GM12873 (cell line): ENCODE data around the gene KCTD3.

Source experiments
- TF ChIP-seq, protein P1 (sequence below): IDR thresholded peaks from 2 replicates; pipeline ENCODE4 v1.5.1; 2012; ENCODE audit warnings: low read depth, mild to moderate bottlenecking, moderate library complexity, low read length, control low read depth; ENCODE audit not compliant: insufficient read depth; ENCODE audit errors: missing control alignments

KCTD3 gene

DNA sequence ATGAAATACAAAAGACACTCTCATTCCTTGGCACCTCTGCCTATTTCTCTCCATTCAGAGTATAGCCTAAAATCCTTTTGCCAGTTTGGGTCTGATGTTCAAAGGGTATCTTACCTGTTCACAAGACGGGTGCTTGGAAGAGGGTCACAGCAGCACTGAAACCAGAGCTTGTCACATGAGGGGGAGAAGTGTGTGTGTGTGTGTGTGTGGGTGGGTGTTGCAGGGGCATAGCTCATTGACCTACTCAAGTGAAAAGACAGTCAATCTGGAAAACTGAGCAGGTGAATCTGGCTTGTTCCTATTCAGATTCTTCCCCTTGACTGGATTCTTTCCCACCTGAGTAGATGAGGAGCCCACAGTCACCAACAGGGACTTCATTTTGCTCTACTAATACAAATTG lies 63.9 kb downstream of the KCTD3 start:
- TF ChIP-seq, protein P1, sequence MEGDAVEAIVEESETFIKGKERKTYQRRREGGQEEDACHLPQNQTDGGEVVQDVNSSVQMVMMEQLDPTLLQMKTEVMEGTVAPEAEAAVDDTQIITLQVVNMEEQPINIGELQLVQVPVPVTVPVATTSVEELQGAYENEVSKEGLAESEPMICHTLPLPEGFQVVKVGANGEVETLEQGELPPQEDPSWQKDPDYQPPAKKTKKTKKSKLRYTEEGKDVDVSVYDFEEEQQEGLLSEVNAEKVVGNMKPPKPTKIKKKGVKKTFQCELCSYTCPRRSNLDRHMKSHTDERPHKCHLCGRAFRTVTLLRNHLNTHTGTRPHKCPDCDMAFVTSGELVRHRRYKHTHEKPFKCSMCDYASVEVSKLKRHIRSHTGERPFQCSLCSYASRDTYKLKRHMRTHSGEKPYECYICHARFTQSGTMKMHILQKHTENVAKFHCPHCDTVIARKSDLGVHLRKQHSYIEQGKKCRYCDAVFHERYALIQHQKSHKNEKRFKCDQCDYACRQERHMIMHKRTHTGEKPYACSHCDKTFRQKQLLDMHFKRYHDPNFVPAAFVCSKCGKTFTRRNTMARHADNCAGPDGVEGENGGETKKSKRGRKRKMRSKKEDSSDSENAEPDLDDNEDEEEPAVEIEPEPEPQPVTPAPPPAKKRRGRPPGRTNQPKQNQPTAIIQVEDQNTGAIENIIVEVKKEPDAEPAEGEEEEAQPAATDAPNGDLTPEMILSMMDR = no peak

DNA sequence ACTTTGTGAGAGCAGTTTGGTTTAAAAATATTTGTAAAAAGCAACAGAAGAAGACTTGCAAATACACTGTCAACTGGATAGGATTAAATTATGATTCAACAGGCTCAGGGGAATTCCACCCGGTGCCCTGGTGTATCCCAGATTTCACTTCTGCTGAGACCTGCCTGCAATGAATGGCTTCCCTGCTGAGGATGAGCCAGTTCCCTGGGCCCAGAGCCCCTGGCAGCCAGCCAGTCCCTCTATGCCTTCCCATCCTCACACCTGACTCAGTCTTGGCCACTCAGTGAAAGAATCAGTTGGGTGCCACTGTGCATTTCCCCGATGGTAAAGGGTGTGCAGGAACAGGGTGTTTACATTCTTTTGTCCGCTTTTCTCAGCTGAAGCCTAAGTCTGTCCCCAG lies 64.4 kb downstream of the KCTD3 start:
- TF ChIP-seq, protein P1 = no peak

DNA sequence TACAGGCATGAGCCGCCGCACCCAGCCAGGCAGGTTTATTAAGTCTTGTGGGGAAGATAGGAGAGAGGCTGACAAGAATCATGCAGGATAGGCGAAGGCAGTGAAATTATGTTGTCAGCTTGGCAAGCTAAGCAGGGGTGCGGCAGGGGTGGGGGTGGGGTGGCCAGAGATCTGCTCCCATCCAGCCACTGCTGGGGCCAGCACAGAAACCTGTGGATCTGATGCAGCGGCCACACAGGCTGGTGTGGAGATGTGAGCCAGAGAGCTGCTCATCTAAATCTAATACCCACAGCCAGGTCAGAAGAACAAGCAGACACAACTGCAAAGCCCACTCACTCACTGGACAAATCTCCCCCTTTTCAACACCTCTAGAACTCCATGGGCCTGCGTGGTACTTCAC lies 68.7 kb downstream of the KCTD3 start:
- TF ChIP-seq, protein P1 = no peak

DNA sequence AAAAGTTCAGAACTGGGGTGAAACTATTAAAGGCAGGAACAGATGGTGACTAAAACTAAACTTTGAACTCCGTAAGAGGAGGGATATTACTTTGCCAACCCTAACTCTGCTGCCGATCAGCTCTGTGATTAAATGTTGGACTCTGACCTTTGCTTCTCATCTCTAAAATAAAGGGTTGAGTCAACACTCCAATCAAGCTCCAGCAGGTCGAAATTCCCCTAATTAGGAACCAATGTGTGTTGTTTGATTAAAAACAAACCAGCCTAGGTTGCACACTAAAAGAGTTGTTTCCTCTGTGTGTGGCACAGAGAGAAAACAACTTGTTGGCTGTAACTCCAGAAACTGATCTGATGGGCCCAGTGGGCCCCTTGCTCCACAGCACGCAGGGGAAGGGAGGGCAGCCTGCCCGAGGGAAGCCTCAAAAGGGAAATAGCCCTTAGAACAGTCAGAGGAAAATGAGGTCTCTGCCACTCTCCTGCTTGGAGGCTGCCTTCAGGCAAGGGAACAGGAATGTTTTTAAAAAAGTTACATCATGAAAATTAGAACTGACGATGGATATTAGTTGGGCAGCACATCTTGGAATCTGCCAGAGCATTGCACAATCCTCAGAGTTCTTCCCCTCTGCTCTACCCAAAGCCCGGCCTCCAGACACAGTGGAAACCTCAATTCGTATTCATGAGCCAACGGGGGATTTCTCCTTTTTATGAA lies 69.3 kb downstream of the KCTD3 start:
- TF ChIP-seq, protein P1 = no peak

DNA sequence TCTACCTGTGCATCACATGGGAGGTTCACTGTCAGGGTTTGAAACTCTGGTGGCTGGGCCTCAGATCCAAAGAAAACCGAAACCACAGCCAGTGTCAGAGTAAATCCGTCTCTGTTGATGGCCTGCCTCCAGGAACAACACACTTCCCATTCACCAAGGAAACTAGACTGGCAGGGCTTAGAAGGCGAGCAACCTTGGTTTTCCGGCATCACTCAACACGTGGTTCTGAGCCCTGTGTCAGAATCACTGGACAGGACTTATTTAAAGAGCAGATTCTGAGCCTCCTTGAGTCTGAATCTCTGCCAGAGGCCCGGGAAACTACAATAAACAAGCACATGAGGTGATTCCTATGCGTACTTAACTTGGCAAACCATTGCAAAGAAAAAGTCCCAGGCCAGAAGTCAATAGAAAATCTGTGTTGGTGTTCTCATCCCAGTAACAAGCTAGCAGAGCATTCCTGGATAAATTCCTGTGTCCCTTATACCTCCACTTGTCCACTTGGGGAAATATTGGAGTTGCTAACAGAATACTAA lies 70.0 kb downstream of the KCTD3 start:
- TF ChIP-seq, protein P1 = no peak

DNA sequence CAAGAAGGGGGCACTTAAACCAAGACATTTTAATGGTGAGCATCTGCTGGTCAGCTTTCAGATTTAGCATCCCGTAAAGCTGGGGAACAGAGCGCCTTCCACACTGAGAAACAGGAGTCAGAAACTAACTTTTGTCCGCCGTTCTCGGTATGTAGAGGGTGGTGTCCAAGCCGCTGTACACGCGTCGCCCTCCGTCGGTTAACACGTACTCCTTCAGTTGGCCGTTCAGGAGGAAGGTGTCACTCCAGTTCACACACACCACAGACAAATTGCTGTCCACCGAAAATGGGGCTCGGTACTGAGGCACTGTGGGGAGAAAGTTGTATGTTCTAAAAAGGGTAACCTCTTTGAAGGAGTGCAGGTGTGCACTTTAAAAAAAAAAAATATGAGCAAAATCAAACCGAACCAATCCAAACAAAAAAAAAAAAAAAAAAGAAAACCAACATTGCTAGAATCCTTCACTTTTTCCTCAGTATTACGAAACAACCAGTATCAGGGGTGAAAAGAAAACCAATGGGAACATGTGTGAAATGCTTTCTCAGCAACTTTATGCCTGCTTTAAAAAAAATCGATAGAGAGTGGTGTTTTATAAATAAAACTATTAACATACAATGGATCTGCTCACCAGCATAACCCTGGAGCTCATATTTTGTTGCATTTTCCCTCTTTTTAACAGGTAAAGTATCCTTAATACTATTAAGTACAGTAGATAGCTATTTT lies 73.5 kb downstream of the KCTD3 start:
- TF ChIP-seq, protein P1 = no peak

DNA sequence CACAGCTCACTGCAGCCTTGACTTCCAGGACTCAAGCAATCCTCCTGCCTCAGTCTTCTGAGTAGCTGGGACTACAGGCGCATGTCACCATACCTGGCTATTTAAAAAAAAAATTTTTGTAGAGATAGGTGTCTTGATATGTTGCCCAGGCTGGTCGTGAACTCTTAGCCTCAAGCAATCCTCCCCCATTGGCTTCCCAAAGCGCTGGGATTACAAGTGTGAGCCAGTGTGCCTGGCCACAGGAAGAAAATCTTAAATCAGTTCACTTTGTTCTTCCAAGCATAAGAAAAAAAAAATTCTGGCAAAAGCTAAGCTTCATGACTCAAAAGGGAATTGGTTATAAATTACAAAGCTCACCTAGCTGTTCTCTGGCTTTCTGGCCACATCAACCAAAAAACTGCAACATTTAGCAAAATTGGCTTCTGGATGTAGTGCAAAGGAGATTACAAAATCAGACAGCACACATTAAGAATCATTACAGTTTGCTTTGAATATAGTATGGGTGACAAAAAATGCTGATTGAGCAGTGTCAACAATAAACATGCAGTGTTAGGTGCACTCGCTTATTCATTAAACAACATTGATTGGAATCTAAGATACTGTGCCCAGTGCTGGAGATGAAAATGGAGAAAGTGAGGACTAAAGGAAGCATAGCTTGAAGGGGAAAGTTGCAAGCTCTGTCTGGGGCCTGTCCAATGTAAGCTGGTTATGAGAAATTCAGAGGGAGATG lies 76.7 kb downstream of the KCTD3 start:
- TF ChIP-seq, protein P1 = no peak
